GM23338 (cell line): ENCODE data around the gene IL2. TPM values are rescaled to one million over a fixed set of nuclear protein-coding genes. Genes with fewer than 3 reads are reported as not detected.

Experiments
- ATAC-seq: fragments of 200-7000 bp; cut with Tn5 transposase; 3 replicates; pipeline ENCODE4 v1.9.1; 2020
- DNase-seq: peaks from one replicate; pipeline ENCODE4 v3.0.0-alpha.2; 2015; ENCODE audit warnings: low spot score
- H2AFZ ChIP-seq: fragments of 200-600 bp; sonication (generic); 2 replicates; pipeline ENCODE4 v1.8.0; 2016; ENCODE audit warnings: antibody characterized with exemption, mild to moderate bottlenecking, moderate library complexity
- H3F3A ChIP-seq: fragments of 200-600 bp; sonication (generic); replicated peaks from 2 replicates; pipeline ENCODE4 v1.8.0; 2017; ENCODE audit warnings: antibody characterized with exemption, mixed run types, low read depth
- H3K27ac ChIP-seq: fragments of 200-600 bp; sonication (generic); 2 replicates; pipeline ENCODE4 v1.6.1; 2016; ENCODE audit warnings: low read depth
- H3K27me3 ChIP-seq: fragments of 200-600 bp; sonication (generic); 2 replicates; pipeline ENCODE4 v1.8.0; 2016; ENCODE audit warnings: mild to moderate bottlenecking, mixed run types, moderate library complexity; ENCODE audit not compliant: insufficient read depth
- H3K36me3 ChIP-seq: fragments of 200-600 bp; sonication (generic); 2 replicates; pipeline ENCODE4 v1.8.0; 2016; ENCODE audit warnings: mild to moderate bottlenecking; ENCODE audit not compliant: insufficient read depth
- H3K4me1 ChIP-seq: fragments of 200-600 bp; sonication (generic); 2 replicates; pipeline ENCODE4 v1.8.0; 2016; ENCODE audit warnings: mild to moderate bottlenecking, moderate library complexity; ENCODE audit not compliant: insufficient read depth
- H3K4me2 ChIP-seq: fragments of 200-600 bp; sonication (generic); 2 replicates; pipeline ENCODE4 v1.7.1; 2017; ENCODE audit warnings: mixed run types
- H3K4me3 ChIP-seq: fragments of 200-600 bp; sonication (generic); 2 replicates; pipeline ENCODE4 v1.6.1; 2016; ENCODE audit warnings: mixed run types
- H3K79me2 ChIP-seq: fragments of 200-600 bp; sonication (generic); replicated peaks from 2 replicates; pipeline ENCODE4 v1.8.0; 2017; ENCODE audit warnings: mild to moderate bottlenecking; ENCODE audit not compliant: insufficient read depth
- H3K9me2 ChIP-seq: fragments of 200-600 bp; sonication (generic); 2 replicates; pipeline ENCODE4 v1.8.0; 2017; ENCODE audit not compliant: insufficient read depth
- H4K20me1 ChIP-seq: fragments of 200-600 bp; sonication (generic); replicated peaks from 2 replicates; pipeline ENCODE4 v1.8.0; 2017; ENCODE audit warnings: mild to moderate bottlenecking; ENCODE audit not compliant: insufficient read depth
- H3K27ac Mint-ChIP-seq: 2 replicates; pipeline ENCODE4 v1.8.0; 2020; ENCODE audit warnings: inconsistent platforms, mild to moderate bottlenecking, moderate library complexity, mixed read lengths
- H3K27me3 Mint-ChIP-seq: 3 replicates; pipeline ENCODE4 v1.8.0; 2022; ENCODE audit warnings: low read depth, mild to moderate bottlenecking, moderate library complexity, mixed read lengths, inconsistent platforms; ENCODE audit not compliant: insufficient read depth, poor library complexity
- H3K36me3 Mint-ChIP-seq: 3 replicates; pipeline ENCODE4 v1.8.0; 2021; ENCODE audit warnings: low read depth, mild to moderate bottlenecking, inconsistent platforms, moderate library complexity, mixed read lengths
- H3K4me1 Mint-ChIP-seq: 3 replicates; pipeline ENCODE4 v1.8.0; 2020; ENCODE audit warnings: mild to moderate bottlenecking, inconsistent platforms, mixed read lengths
- H3K4me3 Mint-ChIP-seq: 3 replicates; pipeline ENCODE4 v1.8.0; 2021; ENCODE audit warnings: moderate library complexity, mild to moderate bottlenecking, inconsistent platforms, mixed read lengths
- H3K9me3 Mint-ChIP-seq: 3 replicates; pipeline ENCODE4 v1.8.0; 2020; ENCODE audit warnings: moderate library complexity, mild to moderate bottlenecking, inconsistent platforms, mixed read lengths
- CREB1 ChIP-seq: fragments of 250-450 bp; sonication (Bioruptor Pico); IDR thresholded peaks from 2 replicates; pipeline ENCODE4 v1.5.0; 2020; ENCODE audit warnings: low read depth, mild to moderate bottlenecking, moderate library complexity
- EZH2 ChIP-seq: fragments of 200-600 bp; sonication (generic); IDR thresholded peaks from one replicate; pipeline ENCODE4 v1.8.0; 2017; ENCODE audit warnings: antibody characterized with exemption, mild to moderate bottlenecking, low read depth; ENCODE audit not compliant: unreplicated experiment
- EZH2phosphoT487 ChIP-seq: fragments of 200-600 bp; sonication (generic); IDR thresholded peaks from one replicate; pipeline ENCODE4 v1.8.1; 2018; ENCODE audit warnings: antibody characterized with exemption; ENCODE audit not compliant: unreplicated experiment
- JUNB ChIP-seq: IDR thresholded peaks from one replicate; pipeline ENCODE4 v1.6.1; 2016; ENCODE audit warnings: antibody characterized with exemption; ENCODE audit not compliant: unreplicated experiment
- NANOG ChIP-seq: IDR thresholded peaks from 2 replicates; pipeline ENCODE4 v1.6.1; 2016; ENCODE audit warnings: antibody characterized with exemption, borderline replicate concordance
- POLR2AphosphoS5 ChIP-seq: IDR thresholded peaks from 2 replicates; pipeline ENCODE4 v1.6.1; 2016; ENCODE audit warnings: antibody characterized with exemption, low read depth
- STAT1 ChIP-seq: IDR thresholded peaks from one replicate; pipeline ENCODE4 v1.6.1; 2016; ENCODE audit warnings: antibody characterized with exemption; ENCODE audit not compliant: unreplicated experiment
- ZNF114 ChIP-seq: fragments of 250-450 bp; sonication (Bioruptor Pico); IDR thresholded peaks from 2 replicates; pipeline ENCODE4 v1.5.0; 2020; ENCODE audit warnings: mild to moderate bottlenecking, moderate library complexity
- ZNF331 ChIP-seq: fragments of 250-450 bp; sonication (Bioruptor Pico); IDR thresholded peaks from 2 replicates; pipeline ENCODE4 v1.5.0; 2020; ENCODE audit warnings: low read depth, mild to moderate bottlenecking, moderate library complexity
- long read RNA-seq: library from polyadenylated mRNA; unstranded; transcript quantifications from one replicate; pipeline ENCODE4 v2.0.0, GENCODE V29; 2020; ENCODE audit not compliant: unreplicated experiment
- polyA plus RNA-seq: library from polyadenylated mRNA; unstranded; fragments of >200 nt; fragmentation: Nextera tagmentation; extraction: Ambion mirVana; gene quantifications from 2 replicates; pipeline ENCODE4 v1.2.1, GENCODE V29; 2016
- total RNA-seq: library from RNA; depleted of rRNA; stranded (reverse); fragments of >200 nt; shearing (Covaris generic); gene quantifications from 2 replicates; pipeline ENCODE4 v1.2.3, GENCODE V29; 2014; rRNA removed
- TF ChIP-seq, protein P1 (sequence below): IDR thresholded peaks from 2 replicates; pipeline ENCODE4 v1.6.1; 2016; ENCODE audit warnings: antibody characterized with exemption
- TF ChIP-seq, protein P2 (sequence below), 2 experiments: fragments of 200-600 bp in 1 of 2; sonication (generic) in 1 of 2; conservative IDR thresholded peaks; 2 replicates each; pipeline versions ENCODE4 v1.5.1 to v1.6.1; 2016 to 2017; ENCODE audit warnings: antibody characterized with exemption in 2 of 2, low read depth in 2 of 2, mild to moderate bottlenecking in 2 of 2, moderate library complexity in 1 of 2
- TF ChIP-seq, protein P3 (sequence below): IDR thresholded peaks from one replicate; pipeline ENCODE4 v1.6.1; 2018; ENCODE audit warnings: antibody characterized with exemption; ENCODE audit not compliant: unreplicated experiment
- TF ChIP-seq, protein P4 (sequence below): fragments of 250-450 bp; sonication (Bioruptor Pico); IDR thresholded peaks from 2 replicates; pipeline ENCODE4 v1.5.0; 2020; ENCODE audit warnings: mild to moderate bottlenecking, moderate library complexity

IL2 gene
- total RNA-seq = not detected in 2 replicates
- polyA plus RNA-seq = not detected in 2 replicates
- long read RNA-seq = 0 reads

DNA sequence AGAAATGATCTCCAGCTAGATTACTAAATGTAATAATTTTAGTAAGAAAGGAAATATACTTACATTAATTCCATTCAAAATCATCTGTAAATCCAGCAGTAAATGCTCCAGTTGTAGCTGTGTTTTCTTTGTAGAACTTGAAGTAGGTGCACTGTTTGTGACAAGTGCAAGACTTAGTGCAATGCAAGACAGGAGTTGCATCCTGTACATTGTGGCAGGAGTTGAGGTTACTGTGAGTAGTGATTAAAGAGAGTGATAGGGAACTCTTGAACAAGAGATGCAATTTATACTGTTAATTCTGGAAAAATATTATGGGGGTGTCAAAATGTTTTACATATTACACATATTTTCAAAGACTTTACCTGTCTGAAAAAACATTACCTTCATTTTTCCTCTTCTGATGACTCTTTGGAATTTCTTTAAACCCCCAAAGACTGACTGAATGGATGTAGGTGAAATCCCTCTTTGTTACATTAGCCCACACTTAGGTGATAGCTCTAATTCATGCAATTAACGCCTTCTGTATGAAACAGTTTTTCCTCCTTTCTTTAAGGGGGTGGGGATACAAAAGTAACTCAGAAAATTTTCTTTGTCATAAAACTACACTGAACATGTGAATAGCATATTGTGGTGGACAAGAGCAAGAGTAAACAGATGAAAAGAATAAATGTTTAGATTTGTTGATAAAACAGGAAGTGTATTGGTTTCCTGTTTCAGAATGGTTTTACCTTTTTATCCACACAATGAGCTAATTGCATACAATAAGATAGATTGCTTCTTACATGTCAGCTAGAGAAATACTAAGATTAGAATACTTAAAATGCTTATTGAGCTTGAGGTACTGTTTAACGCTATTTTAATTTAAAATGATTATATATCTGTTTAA is at the start of gene IL2:
TSS of gene IL2 (minus strand) at position 495 of the 886 bp plus-strand sequence. CDS start at position 210, 285 bp downstream.
- Mint-ChIP-seq H3K27me3 (peaks cover 5% of the 10 kb centered on the region), H3K9me3 (no peaks in the 10 kb centered on the region), H3K4me1 (peaks cover 7% of the 10 kb centered on the region; the same call in 2 of the 3 replicates), H3K4me3 (no peak within 1 kb of the TSS), H3K27ac (no peak within 1 kb of the TSS), H3K36me3 (no peaks in the 10 kb centered on the region)
- Histone ChIP-seq H3K9me2 (peaks cover 4% of the 10 kb centered on the region; the same call in 1 of the 2 replicates), H3F3A (no peaks in the 10 kb centered on the region), H3K4me1 (no peaks in the 10 kb centered on the region), H4K20me1 (no peaks in the 10 kb centered on the region), H3K4me2 (no peak within 1 kb of the TSS), H3K27me3 (no peaks in the 10 kb centered on the region), H3K79me2 (no peaks in the 10 kb centered on the region), H3K4me3 (no peak within 1 kb of the TSS), H3K27ac (no peak within 1 kb of the TSS), H2AFZ (0 out of 2 replicates have a peak within 1 kb of the TSS, but pooled peaks have one; percentile 43), H3K36me3 (no peaks in the 10 kb centered on the region)
- no peak for TF ChIP-seq CREB1 (CRISPR knock-in tag)
- TF ChIP-seq, protein P1, sequence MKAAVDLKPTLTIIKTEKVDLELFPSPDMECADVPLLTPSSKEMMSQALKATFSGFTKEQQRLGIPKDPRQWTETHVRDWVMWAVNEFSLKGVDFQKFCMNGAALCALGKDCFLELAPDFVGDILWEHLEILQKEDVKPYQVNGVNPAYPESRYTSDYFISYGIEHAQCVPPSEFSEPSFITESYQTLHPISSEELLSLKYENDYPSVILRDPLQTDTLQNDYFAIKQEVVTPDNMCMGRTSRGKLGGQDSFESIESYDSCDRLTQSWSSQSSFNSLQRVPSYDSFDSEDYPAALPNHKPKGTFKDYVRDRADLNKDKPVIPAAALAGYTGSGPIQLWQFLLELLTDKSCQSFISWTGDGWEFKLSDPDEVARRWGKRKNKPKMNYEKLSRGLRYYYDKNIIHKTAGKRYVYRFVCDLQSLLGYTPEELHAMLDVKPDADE = no peak
- TF ChIP-seq, protein P2, sequence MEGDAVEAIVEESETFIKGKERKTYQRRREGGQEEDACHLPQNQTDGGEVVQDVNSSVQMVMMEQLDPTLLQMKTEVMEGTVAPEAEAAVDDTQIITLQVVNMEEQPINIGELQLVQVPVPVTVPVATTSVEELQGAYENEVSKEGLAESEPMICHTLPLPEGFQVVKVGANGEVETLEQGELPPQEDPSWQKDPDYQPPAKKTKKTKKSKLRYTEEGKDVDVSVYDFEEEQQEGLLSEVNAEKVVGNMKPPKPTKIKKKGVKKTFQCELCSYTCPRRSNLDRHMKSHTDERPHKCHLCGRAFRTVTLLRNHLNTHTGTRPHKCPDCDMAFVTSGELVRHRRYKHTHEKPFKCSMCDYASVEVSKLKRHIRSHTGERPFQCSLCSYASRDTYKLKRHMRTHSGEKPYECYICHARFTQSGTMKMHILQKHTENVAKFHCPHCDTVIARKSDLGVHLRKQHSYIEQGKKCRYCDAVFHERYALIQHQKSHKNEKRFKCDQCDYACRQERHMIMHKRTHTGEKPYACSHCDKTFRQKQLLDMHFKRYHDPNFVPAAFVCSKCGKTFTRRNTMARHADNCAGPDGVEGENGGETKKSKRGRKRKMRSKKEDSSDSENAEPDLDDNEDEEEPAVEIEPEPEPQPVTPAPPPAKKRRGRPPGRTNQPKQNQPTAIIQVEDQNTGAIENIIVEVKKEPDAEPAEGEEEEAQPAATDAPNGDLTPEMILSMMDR (conservative IDR thresholded peaks at IDR 0.05; ENCODE audit: low read depth in 2 of 2) = no peak
- TF ChIP-seq EZH2 = no peak
- TF ChIP-seq, protein P3, sequence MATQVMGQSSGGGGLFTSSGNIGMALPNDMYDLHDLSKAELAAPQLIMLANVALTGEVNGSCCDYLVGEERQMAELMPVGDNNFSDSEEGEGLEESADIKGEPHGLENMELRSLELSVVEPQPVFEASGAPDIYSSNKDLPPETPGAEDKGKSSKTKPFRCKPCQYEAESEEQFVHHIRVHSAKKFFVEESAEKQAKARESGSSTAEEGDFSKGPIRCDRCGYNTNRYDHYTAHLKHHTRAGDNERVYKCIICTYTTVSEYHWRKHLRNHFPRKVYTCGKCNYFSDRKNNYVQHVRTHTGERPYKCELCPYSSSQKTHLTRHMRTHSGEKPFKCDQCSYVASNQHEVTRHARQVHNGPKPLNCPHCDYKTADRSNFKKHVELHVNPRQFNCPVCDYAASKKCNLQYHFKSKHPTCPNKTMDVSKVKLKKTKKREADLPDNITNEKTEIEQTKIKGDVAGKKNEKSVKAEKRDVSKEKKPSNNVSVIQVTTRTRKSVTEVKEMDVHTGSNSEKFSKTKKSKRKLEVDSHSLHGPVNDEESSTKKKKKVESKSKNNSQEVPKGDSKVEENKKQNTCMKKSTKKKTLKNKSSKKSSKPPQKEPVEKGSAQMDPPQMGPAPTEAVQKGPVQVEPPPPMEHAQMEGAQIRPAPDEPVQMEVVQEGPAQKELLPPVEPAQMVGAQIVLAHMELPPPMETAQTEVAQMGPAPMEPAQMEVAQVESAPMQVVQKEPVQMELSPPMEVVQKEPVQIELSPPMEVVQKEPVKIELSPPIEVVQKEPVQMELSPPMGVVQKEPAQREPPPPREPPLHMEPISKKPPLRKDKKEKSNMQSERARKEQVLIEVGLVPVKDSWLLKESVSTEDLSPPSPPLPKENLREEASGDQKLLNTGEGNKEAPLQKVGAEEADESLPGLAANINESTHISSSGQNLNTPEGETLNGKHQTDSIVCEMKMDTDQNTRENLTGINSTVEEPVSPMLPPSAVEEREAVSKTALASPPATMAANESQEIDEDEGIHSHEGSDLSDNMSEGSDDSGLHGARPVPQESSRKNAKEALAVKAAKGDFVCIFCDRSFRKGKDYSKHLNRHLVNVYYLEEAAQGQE = no peak
- TF ChIP-seq STAT1 = no peak
- no peak for TF ChIP-seq NANOG
- no peak for TF ChIP-seq EZH2phosphoT487
- TF ChIP-seq ZNF114 (CRISPR knock-in tag) = no peak
- TF ChIP-seq, protein P4, sequence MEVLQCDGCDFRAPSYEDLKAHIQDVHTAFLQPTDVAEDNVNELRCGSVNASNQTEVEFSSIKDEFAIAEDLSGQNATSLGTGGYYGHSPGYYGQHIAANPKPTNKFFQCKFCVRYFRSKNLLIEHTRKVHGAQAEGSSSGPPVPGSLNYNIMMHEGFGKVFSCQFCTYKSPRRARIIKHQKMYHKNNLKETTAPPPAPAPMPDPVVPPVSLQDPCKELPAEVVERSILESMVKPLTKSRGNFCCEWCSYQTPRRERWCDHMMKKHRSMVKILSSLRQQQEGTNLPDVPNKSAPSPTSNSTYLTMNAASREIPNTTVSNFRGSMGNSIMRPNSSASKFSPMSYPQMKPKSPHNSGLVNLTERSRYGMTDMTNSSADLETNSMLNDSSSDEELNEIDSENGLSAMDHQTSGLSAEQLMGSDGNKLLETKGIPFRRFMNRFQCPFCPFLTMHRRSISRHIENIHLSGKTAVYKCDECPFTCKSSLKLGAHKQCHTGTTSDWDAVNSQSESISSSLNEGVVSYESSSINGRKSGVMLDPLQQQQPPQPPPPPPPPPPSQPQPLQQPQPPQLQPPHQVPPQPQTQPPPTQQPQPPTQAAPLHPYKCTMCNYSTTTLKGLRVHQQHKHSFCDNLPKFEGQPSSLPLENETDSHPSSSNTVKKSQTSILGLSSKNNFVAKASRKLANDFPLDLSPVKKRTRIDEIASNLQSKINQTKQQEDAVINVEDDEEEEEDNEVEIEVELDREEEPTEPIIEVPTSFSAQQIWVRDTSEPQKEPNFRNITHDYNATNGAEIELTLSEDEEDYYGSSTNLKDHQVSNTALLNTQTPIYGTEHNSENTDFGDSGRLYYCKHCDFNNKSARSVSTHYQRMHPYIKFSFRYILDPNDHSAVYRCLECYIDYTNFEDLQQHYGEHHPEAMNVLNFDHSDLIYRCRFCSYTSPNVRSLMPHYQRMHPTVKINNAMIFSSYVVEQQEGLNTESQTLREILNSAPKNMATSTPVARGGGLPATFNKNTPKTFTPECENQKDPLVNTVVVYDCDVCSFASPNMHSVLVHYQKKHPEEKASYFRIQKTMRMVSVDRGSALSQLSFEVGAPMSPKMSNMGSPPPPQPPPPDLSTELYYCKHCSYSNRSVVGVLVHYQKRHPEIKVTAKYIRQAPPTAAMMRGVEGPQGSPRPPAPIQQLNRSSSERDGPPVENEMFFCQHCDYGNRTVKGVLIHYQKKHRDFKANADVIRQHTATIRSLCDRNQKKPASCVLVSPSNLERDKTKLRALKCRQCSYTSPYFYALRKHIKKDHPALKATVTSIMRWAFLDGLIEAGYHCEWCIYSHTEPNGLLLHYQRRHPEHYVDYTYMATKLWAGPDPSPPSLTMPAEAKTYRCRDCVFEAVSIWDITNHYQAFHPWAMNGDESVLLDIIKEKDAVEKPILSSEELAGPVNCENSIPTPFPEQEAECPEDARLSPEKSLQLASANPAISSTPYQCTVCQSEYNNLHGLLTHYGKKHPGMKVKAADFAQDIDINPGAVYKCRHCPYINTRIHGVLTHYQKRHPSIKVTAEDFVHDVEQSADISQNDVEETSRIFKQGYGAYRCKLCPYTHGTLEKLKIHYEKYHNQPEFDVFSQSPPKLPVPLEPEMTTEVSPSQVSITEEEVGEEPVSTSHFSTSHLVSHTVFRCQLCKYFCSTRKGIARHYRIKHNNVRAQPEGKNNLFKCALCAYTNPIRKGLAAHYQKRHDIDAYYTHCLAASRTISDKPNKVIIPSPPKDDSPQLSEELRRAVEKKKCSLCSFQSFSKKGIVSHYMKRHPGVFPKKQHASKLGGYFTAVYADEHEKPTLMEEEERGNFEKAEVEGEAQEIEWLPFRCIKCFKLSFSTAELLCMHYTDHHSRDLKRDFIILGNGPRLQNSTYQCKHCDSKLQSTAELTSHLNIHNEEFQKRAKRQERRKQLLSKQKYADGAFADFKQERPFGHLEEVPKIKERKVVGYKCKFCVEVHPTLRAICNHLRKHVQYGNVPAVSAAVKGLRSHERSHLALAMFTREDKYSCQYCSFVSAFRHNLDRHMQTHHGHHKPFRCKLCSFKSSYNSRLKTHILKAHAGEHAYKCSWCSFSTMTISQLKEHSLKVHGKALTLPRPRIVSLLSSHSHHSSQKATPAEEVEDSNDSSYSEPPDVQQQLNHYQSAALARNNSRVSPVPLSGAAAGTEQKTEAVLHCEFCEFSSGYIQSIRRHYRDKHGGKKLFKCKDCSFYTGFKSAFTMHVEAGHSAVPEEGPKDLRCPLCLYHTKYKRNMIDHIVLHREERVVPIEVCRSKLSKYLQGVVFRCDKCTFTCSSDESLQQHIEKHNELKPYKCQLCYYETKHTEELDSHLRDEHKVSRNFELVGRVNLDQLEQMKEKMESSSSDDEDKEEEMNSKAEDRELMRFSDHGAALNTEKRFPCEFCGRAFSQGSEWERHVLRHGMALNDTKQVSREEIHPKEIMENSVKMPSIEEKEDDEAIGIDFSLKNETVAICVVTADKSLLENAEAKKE (CRISPR knock-in tag) = no peak
- TF ChIP-seq JUNB = no peak
- TF ChIP-seq POLR2AphosphoS5 = no peak
- TF ChIP-seq ZNF331 = no peak
- no peak for ATAC-seq
- no peak for DNase-seq
